Measurements from ENCODE around the gene MGMT.

MGMT gene

DNA sequence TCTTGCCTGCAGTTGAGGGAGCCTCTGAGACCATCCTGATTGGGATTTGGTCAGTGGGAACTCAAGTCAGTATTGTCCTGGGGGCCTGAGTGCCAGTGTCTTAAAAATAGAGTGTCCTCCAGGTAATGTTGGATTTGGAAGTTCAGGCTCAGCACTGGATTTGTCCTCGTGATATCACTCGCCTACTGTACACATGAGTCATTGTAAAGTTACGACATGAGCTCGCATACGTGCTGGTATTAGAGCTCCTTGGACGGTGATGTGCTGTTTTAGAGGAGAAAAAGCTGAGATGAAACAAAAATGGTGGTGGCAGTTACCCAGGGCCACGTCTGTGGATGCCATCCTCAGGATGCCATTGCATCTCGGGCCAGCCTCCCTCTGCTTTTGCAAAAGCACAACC lies 78.2 kb downstream of the MGMT start:
- DNase-seq (no peak), ATAC-seq (ENCODE audit: insufficient read depth, low read depth) (no peak)
- H3K4me2 ChIP-seq (ENCODE audit: insufficient read depth, low read length): no peak overlapping the region
- no peaks in the 10 kb centered on the region; the same call in 1 of the 2 replicates for H3K79me2 ChIP-seq (ENCODE audit: insufficient read depth, low read length)
- H2AFZ ChIP-seq (ENCODE audit: low read depth, low read length): no peak overlapping the region
- no peak overlapping the region for H3K4me3 ChIP-seq (ENCODE audit: low read depth in 1 of 2, low read length in 2 of 2)
- no peak overlapping the region for H3K9ac ChIP-seq (ENCODE audit: low read depth, low read length)
- H3K4me1 ChIP-seq (ENCODE audit: insufficient read depth, low read length): no peaks in the 10 kb centered on the region
- peaks cover 8% of the 10 kb centered on the region; the same call in 1 of the 2 replicates for H3K36me3 ChIP-seq (ENCODE audit: insufficient read depth, low read length)
- H3K27me3 ChIP-seq (ENCODE audit: insufficient read depth, low read length, poor library complexity): no peaks in the 10 kb centered on the region
- no peak overlapping the region for H3K27ac ChIP-seq (ENCODE audit: low read length)
- H4K20me1 ChIP-seq (ENCODE audit: insufficient read depth, low read length): peaks cover 7% of the 10 kb centered on the region
- no peaks in the 10 kb centered on the region for H3K9me3 ChIP-seq (ENCODE audit: insufficient read depth, low read length, severe bottlenecking)
- TF ChIP-seq EZH2 (IDR thresholded peaks at IDR 0.05; ENCODE audit: borderline replicate concordance, low read depth, low read length, severe bottlenecking): no peak
- no peak for TF ChIP-seq CTCF (IDR thresholded peaks at IDR 0.05; ENCODE audit: borderline replicate concordance, extremely low read depth, low read length, poor library complexity, severe bottlenecking)

DNA sequence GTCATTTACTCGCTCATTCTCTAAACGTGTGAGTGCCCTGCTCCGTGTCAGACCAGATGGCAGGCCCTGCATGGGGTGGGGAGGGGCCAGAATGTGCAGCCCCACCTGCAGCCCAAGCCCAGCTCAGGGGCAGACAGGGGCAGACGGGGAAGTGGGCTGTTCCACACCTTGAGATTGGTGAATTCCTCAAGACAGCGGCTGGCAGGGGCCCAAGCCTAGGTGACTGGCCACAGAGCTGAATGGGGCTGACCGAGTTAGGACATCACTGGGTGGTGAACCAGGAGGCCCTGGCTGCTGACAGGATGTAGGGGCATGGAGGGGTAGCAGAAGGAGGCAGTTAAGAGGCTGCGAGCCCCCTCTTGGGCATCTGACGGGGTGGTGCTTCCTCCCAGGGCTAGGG lies 79.1 kb downstream of the MGMT start:
- H3K4me3 ChIP-seq (ENCODE audit: low read depth in 1 of 2, low read length in 2 of 2): no peak overlapping the region
- no peak overlapping the region for H3K4me2 ChIP-seq (ENCODE audit: insufficient read depth, low read length)
- no peak for ATAC-seq (ENCODE audit: insufficient read depth, low read depth)
- H3K4me1 ChIP-seq (ENCODE audit: insufficient read depth, low read length): no peaks in the 10 kb centered on the region
- H3K36me3 ChIP-seq (ENCODE audit: insufficient read depth, low read length): peaks cover 8% of the 10 kb centered on the region; the same call in 1 of the 2 replicates
- no peak overlapping the region for H3K9ac ChIP-seq (ENCODE audit: low read depth, low read length)
- peaks cover 5% of the 10 kb centered on the region for H4K20me1 ChIP-seq (ENCODE audit: insufficient read depth, low read length)
- no peak overlapping the region for H3K27ac ChIP-seq (ENCODE audit: low read length)
- TF ChIP-seq CTCF (IDR thresholded peaks at IDR 0.05; ENCODE audit: borderline replicate concordance, extremely low read depth, low read length, poor library complexity, severe bottlenecking) (no peak), EZH2 (IDR thresholded peaks at IDR 0.05; ENCODE audit: borderline replicate concordance, low read depth, low read length, severe bottlenecking) (no peak)
- no peak overlapping the region for H2AFZ ChIP-seq (ENCODE audit: low read depth, low read length)
- no peak for DNase-seq
- H3K9me3 ChIP-seq (ENCODE audit: insufficient read depth, low read length, severe bottlenecking): no peaks in the 10 kb centered on the region
- H3K27me3 ChIP-seq (ENCODE audit: insufficient read depth, low read length, poor library complexity): no peaks in the 10 kb centered on the region
- no peaks in the 10 kb centered on the region; the same call in 1 of the 2 replicates for H3K79me2 ChIP-seq (ENCODE audit: insufficient read depth, low read length)

GRCh38 chr10:129547608-129548007 lies 80.6 kb downstream of the MGMT start:
- H3K4me1 ChIP-seq (ENCODE audit: insufficient read depth, low read length): no peaks in the 10 kb centered on the region
- no peak for DNase-seq

More at GRCh38 chr10:129547608-129548007, 80.6 kb downstream of the MGMT start:
- no peak overlapping the region for H3K27ac ChIP-seq (ENCODE audit: low read length)
- 0 out of 2 replicates have a peak, but pooled peaks cover 8% of the 10 kb centered on the region for H3K36me3 ChIP-seq (ENCODE audit: insufficient read depth, low read length)
- no peak for TF ChIP-seq CTCF (IDR thresholded peaks at IDR 0.05; ENCODE audit: borderline replicate concordance, extremely low read depth, low read length, poor library complexity, severe bottlenecking)
- TF ChIP-seq EZH2 (IDR thresholded peaks at IDR 0.05; ENCODE audit: borderline replicate concordance, low read depth, low read length, severe bottlenecking): no peak
- no peak overlapping the region for H3K4me3 ChIP-seq (ENCODE audit: low read depth in 1 of 2, low read length in 2 of 2)
- no peak overlapping the region for H3K4me2 ChIP-seq (ENCODE audit: insufficient read depth, low read length)
- no peak overlapping the region for H2AFZ ChIP-seq (ENCODE audit: low read depth, low read length)
- peaks cover 9% of the 10 kb centered on the region for H4K20me1 ChIP-seq (ENCODE audit: insufficient read depth, low read length)
- ATAC-seq (ENCODE audit: insufficient read depth, low read depth): no peak
- no peaks in the 10 kb centered on the region; the same call in 1 of the 2 replicates for H3K79me2 ChIP-seq (ENCODE audit: insufficient read depth, low read length)
- no peaks in the 10 kb centered on the region for H3K9me3 ChIP-seq (ENCODE audit: insufficient read depth, low read length, severe bottlenecking)
- no peaks in the 10 kb centered on the region for H3K27me3 ChIP-seq (ENCODE audit: insufficient read depth, low read length, poor library complexity)
- no peak overlapping the region for H3K9ac ChIP-seq (ENCODE audit: low read depth, low read length)
